Stimulated activated CD8-positive, alpha-beta memory T cell treated with anti-CD3 and anti-CD28 coated beads, Interleukin-12 subunit alpha, Interleukin-12 subunit beta, amount 100 ng/mL, for 4 hours (primary cell): Measurements from ENCODE around the gene LLGL2.
"Not testable (repeated sequence)": the region's sequence is repeated elsewhere in the genome, so short reads cannot be mapped to it uniquely, and the experiment has no call there.

Source experiments
- DNase-seq: peaks from one replicate; pipeline ENCODE4 v3.0.0-alpha.2; 2020; ENCODE audit warnings: low read depth

The LLGL2 gene

GRCh38 chr17:75524970-75525805, at the start of gene LLGL2:
Gene LLGL2 (plus strand): TSS chr17:75525697. CDS start chr17:75543427, 17,730 bp downstream.
- DNase-seq: peak; percentile 81

DNA sequence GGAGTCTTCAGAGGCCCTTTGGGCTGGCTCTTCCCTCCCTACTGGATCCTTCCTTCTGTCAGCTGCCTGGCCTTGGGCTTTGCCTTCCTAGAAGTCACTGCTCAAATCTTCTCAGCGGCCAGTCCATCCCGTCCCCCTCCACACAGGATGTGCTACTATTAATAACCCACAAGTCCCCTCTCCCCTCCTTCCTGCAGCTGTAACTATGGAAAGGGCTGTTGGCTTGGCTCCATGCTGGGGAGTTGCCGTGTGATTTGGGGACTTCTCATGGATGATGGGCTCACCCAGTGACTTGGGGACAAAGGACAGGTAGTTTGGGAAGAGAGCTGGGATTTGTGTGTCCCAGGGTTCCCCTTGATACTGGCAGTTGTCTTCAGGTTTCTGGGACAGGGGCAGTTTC, 49.6 kb upstream of the LLGL2 start:
- no peak for DNase-seq

DNA sequence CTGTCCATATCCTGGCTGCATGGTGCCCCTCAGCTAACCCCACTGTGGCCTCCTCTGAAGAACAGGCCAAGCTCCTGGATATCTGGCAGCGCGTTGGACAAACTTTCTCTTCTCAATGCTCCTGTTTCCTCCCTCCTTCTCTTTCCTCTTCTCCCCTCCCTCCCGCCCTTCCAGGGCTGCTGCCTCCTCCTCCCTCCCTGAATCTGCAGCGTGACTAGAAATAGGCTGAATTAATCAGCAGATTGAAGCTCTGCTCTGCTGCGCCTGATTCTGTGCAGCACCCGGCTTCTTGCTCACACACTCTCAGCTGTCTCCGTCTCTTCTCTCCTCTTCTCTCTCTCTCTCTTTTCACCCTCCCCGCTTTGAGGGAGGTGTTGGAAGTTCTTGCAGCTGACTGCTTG, 49.2 kb upstream of the LLGL2 start:
- no peak for DNase-seq

DNA sequence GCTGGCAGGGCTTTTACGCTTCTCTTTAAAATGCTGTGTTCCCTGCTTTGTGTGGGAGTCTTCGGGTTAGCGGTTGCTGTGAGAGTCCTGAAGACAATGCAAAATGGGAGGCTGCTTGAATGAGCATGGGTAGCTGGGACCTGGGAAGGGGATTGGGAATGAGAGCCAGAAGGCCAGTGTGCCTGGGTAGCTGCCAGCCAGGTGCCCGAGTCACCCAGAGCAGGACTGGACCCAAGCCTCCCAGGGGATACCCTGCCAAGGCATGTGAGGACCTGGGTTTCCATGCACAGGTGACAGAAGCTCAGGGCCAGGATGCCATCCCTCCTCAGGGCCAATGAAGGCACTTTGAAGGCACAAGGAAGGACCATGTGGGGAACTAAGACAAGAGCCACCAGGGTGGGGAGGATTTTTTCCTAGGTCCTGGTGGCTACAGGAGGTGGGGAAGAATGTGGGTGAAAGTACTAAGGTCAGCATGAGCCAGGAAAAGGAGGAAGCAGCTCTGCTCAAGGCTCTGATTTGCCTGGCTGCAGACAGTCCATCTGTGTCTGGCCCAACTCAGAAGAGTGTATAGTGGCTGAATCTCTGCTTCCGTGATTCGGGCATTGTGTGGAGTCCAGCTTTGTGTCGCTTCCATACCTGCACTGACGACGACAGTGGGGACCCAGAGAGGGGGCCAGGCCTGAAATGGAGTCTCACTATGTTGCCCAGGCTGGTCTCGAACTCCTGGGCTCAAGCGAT, 48.6 kb upstream of the LLGL2 start:
- DNase-seq: no peak

DNA sequence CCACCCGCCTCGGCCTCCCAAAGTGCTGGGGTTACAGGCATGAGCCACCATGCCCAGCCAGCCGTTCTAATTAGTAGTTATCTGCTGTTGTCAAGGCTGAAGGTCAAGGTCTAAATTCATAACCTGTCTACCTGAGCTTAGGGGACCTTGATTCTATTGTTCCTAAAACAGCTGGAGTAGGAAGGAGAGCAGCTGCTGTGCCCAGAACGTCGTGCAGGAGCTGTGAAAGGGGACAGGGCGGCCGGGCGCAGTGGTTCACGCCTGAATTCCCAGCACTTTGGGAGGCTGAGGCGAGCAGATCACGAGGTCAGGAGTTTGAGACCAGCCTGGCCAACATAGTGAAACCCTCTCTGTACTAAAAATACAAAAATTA, 48.0 kb upstream of the LLGL2 start:
- not testable (repeated sequence) for DNase-seq

DNA sequence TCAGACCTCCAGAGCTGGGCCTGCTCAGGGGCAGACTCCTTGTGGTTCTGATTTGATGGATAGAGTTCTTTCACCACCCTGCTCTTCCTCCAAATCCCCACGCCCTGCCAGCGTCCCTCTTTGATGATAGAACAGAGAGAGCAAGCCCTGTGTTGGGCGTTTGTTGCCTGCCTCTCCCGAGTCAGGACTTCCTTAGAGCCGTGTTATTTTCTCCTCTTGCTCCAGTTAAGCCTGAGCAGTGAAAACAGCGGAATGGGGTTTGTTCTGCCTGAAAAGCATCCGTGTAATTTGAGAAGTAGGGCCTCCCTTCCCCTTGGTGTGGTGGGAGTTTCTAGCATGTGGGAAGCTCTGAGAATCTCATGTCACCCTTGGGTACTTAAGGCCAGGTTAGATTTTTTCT, 47.0 kb upstream of the LLGL2 start:
- no peak for DNase-seq

DNA sequence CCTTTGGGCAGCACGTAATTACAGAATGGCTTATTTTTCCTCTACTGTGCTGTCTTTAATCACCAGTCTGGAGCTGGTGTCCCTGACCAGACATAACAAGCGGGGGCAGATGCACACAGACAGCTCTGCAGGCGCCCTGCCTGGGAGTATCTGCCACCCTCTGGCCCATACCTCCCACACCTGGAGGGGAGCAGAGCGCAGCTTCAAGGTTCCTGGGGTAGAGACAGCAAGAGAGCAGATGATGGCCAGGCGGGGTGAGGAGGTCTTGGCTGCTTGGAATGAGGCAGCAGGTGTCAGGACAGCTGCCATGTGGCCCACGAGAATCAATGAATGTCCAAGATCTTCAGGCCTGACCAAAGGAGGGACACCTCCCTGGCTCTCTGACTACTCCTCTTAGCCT, 45.2 kb upstream of the LLGL2 start:
- no peak for DNase-seq

DNA sequence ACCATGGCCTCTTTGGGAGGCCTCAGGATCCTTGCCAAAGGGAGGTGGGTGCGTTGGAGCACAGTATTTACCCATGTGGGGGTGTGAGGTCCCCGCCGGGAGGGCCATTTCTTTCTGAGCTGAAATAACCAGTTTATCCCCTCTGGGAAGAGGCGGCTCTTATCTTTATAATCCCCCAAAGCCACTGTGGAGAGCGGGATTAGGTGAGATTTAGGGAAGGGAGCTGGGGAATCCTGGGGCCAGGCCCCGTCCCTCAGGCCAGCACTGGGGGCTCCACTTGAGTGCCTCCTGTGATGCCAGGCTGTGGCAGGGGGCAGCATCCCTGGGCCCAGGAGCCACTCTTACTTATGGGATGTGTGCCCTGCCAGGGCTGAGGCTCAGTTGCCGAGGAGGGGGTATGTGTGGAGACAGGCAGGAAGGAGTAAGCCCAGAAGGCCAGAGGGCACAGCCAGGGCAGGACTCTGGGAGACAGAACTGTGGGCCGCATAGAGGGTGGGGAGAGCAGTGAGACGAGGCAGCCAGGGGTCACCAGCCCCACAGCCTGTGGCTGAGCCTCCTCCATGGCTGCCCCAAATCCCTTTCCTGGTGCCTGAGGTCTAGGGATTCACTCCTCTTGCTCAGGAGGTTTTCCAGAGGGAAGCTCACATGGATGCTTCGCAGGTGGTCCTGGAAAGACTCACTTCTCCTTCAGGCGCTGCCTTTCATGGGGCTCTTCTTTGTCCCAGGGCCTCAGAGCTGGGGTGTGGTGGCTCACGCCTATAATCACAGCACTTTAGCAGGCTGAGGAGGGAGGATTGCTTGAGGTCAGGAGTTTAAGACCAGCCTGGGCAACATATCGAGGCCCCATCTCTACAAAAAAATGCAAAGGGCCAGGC, 44.1 kb upstream of the LLGL2 start:
- DNase-seq: no peak

GRCh38 chr17:75482098-75482942, 43.2 kb upstream of the LLGL2 start:
- no peak for DNase-seq

DNA sequence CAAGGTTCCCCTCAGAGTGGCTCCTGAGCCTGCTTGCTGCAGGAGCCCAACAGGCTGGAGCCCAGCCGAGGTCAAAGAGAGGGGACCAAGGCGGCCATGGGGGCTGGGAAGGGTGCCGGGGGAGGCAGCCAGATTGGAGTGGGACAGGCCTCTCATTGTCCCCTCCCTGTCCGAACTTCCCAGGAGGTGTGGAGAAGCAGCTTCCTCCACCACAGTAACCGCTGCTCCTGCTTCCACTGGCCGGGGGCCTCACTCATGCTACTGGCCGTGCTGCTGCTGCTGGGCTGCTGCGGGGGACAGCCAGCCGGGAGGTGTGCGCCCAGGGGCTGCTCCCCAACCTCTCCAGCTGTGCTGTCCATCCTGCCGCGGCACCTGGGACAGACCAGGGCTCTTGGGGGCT, 39.8 kb upstream of the LLGL2 start:
- DNase-seq: no peak

DNA sequence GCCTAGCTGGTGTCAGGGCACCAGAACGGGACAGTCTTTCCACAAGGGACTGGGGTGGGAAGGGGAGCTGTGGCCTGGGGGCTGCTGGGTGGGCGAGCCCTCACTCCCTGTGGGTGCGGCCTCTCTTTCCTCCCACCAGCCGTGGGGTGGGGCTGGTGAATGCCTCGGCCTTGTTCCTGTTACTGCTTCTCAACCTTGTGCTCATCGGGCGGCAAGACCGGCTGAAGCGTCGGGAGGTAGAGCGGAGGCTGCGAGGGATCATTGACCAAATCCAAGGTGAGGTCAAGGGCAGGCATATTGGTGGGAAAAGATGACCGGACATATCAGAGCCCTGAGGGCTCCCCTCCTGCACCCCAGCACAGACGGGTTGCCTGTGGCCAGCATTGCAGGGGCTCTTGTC, 39.3 kb upstream of the LLGL2 start:
- DNase-seq: no peak

- no peak for DNase-seq
Measured at GRCh38 chr17:75486951-75487350, 38.5 kb upstream of the LLGL2 start.

DNA sequence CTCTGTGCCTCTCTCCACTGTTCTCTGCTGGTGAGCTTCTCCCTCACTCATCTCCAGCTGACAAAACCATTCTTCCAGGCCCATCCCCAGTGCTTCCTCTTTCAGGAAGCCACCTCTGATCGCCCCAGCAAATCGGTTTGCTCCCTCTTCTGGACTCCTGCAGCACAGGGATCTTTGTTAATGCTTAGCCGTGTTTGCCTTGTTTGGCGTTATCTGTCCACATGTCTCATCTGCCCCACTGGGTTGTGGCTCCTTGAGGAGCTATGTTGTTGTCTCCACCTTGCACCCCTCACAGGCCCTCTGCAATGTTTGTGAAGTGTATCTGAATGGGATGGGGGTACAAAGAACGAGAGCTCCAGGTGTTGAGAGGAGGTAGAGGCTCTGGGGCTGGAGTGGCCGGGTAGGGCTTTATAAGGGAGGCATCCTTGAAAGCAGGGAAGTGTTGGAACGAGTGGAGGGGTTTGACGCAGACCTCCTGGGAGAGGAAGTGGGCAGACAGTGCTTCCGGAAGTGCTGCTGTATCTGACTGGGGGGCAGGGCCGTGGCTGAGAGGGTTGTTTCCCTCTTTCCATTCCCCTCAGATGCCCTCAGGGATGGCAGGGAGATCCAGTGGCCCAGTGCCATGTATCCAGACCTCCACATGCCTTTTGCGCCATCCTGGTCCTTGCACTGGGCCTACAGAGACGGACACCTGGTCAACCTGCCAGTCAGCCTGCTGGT, 38.0 kb upstream of the LLGL2 start:
- DNase-seq: peak; percentile 25

- DNase-seq: no peak
Measured at GRCh38 chr17:75488693-75489510, 36.6 kb upstream of the LLGL2 start.

GRCh38 chr17:75489511-75489955, 36.0 kb upstream of the LLGL2 start:
- no peak for DNase-seq

DNA sequence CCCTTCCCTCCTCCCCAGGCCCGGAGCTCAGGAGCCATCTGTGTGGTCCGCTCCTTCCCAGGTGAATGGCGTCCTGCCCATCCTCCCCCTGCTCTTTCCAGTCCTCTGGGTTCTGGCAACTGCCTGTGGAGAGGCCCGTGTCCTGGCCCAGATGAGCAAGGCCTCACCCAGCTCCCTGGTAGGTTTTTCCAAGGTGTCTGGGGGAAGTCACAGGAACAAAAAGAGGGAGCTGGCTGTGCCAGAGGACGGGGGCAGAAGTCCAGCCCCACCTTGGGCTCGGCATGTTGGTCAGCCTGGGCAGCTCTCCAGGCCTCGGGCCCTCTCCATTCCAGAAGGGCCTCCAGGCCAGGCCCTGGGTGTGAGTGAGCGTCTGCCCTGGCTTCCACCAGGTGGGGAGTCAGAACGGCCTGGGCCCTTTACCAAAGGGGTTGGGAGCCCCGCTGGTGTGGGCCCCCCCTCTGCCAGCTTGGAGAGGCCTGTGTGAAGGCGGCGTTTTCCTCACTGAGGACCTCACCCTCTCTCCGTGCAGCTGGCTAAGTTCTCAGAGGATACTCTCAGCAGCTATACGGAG, 35.2 kb upstream of the LLGL2 start:
- no peak for DNase-seq

GRCh38 chr17:75490953-75491649, 34.4 kb upstream of the LLGL2 start:
- DNase-seq: no peak

GRCh38 chr17:75491680-75492079, 33.8 kb upstream of the LLGL2 start:
- no peak for DNase-seq
